Measurements from ENCODE around the gene HSPA12B. TPM values are rescaled to one million over a fixed set of nuclear protein-coding genes. Genes with fewer than 3 reads are reported as not detected.

The HSPA12B gene
- total and polyA plus RNA-seq, 2 of the 8 experiments (the other 6 are each of a cell fraction or from before 2014, with no cell fraction given): 2.2 to 4.3 TPM

DNA sequence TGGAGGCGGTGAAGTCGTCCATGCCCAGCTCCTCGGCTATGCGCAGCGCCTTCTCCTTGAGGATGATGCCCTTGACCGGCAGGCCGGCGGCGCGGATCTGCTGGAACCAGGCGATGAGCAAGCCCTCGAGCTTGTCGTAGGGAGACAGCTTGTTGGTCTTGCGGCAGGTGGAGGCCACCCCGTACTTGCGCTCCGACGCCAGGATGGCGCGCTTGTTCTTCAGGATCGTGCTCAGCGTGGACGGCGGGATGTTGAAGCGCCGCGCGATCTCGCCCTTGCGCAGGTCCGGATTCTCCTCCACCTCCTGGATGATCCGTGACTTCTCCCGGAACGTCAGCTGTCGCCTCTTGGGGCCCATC, 53.6 kb downstream of the HSPA12B start (continued):
- TF ChIP-seq POLR2A (IDR thresholded peaks at IDR 0.05; ENCODE audit: control extremely low read depth in 1 of 2, low read depth in 2 of 2, low read length in 2 of 2): no peak
- TF ChIP-seq TAF7 (optimal IDR thresholded peaks at IDR 0.05; ENCODE audit: borderline replicate concordance, low read depth, low read length): no peak
- TF ChIP-seq, protein P1, sequence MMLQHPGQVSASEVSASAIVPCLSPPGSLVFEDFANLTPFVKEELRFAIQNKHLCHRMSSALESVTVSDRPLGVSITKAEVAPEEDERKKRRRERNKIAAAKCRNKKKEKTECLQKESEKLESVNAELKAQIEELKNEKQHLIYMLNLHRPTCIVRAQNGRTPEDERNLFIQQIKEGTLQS (IDR thresholded peaks at IDR 0.05; ENCODE audit: insufficient read depth, low read depth, low read length): no peak
- no peak for TF ChIP-seq JUN (IDR thresholded peaks at IDR 0.05; ENCODE audit: low read depth, low read length)
- TF ChIP-seq KDM4A (IDR thresholded peaks at IDR 0.05; ENCODE audit: low read depth, low read length, severe bottlenecking): peak; percentile 77
- TF ChIP-seq GABPA (IDR thresholded peaks at IDR 0.05; ENCODE audit: borderline replicate concordance, insufficient read depth, low read length): no peak
- TF ChIP-seq PHF8 (conservative IDR thresholded peaks at IDR 0.05; ENCODE audit: low read depth, low read length): 0 out of 2 replicates have a peak, but pooled peaks have one; percentile 46
- no peak for TF ChIP-seq CBX8 (IDR thresholded peaks at IDR 0.05; ENCODE audit: borderline replicate concordance, low read depth, low read length)
- TF ChIP-seq JUND (IDR thresholded peaks at IDR 0.05; ENCODE audit: low read length): no peak
- TF ChIP-seq RFX5 (IDR thresholded peaks at IDR 0.05; ENCODE audit: borderline replicate concordance, low read depth, low read length): no peak
- no peak for TF ChIP-seq POLR2AphosphoS5 (IDR thresholded peaks at IDR 0.05; ENCODE audit: low read depth, low read length)
- no peak for TF ChIP-seq EGR1 (IDR thresholded peaks at IDR 0.05; ENCODE audit: borderline replicate concordance, low read depth, low read length)
- no peak for TF ChIP-seq POU5F1 (IDR thresholded peaks at IDR 0.05; ENCODE audit: low read depth, low read length)
- TF ChIP-seq BACH1 (IDR thresholded peaks at IDR 0.05; ENCODE audit: low read length): no peak
- TF ChIP-seq FOSL1 (IDR thresholded peaks at IDR 0.05; ENCODE audit: insufficient read depth, low read depth, low read length): no peak
- TF ChIP-seq, protein P2, sequence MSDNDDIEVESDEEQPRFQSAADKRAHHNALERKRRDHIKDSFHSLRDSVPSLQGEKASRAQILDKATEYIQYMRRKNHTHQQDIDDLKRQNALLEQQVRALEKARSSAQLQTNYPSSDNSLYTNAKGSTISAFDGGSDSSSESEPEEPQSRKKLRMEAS (IDR thresholded peaks at IDR 0.05): peak; percentile 90
- TF ChIP-seq NRF1 (IDR thresholded peaks at IDR 0.05; ENCODE audit: low read depth, low read length): no peak
- no peak for TF ChIP-seq RNF2 (IDR thresholded peaks at IDR 0.05; ENCODE audit: borderline replicate concordance, low read depth, low read length, missing control alignments, poor library complexity, severe bottlenecking)
- TF ChIP-seq CTBP2 (IDR thresholded peaks at IDR 0.05; ENCODE audit: borderline replicate concordance, insufficient read depth, insufficient read length, low read length): no peak
- no peak for TF ChIP-seq ASH2L (IDR thresholded peaks at IDR 0.05; ENCODE audit: low read length)
- no peak for TF ChIP-seq KDM1A (IDR thresholded peaks at IDR 0.05; ENCODE audit: borderline replicate concordance, low read length)
- no peak for TF ChIP-seq TCF12 (IDR thresholded peaks at IDR 0.05; ENCODE audit: low read depth, low read length)
- no peak for TF ChIP-seq TBP (IDR thresholded peaks at IDR 0.05; ENCODE audit: low read depth, low read length)
- no peak; the same call in 1 of the 2 replicates for TF ChIP-seq TAF1 (IDR thresholded peaks at IDR 0.05; ENCODE audit: low read depth, low read length)
- TF ChIP-seq SRF (IDR thresholded peaks at IDR 0.05; ENCODE audit: low read depth, low read length): no peak
- TF ChIP-seq SIX5 (IDR thresholded peaks at IDR 0.05; ENCODE audit: low read depth, low read length): no peak
- TF ChIP-seq GTF2F1 (IDR thresholded peaks at IDR 0.05; ENCODE audit: borderline replicate concordance, low read depth, low read length): no peak

Data from H1 (cell line).